Stimulated activated naive B cell treated with anti-CD40 and anti-IgM and Interleukin-4, amounts not matched to agents 10 μg/mL and 1 μg/mL and 100 μg/mL, for 72 hours (primary cell): ENCODE data around the gene FFAR2.
A peak's percentile ranks its signal among the peaks of the same experiment; 100 is the strongest.

Experiments
- ATAC-seq, 2 donors: fragments of 150-1000 bp; cut with Tn5 transposase; replicated peaks; 2 replicates each; pipeline ENCODE4 v1.10.0; 2021; ENCODE audit warnings: moderate library complexity in 1 of 2
- DNase-seq: peaks from one replicate; pipeline ENCODE4 v3.0.0; 2021
- H3K27ac Mint-ChIP-seq: one replicate; pipeline ENCODE4 v1.8.0; 2022; ENCODE audit warnings: mild to moderate bottlenecking, mixed read lengths
- H3K27me3 Mint-ChIP-seq, 2 donors: one replicate each; pipeline ENCODE4 v1.8.0; 2022; ENCODE audit warnings: mixed read lengths in 2 of 2
- H3K36me3 Mint-ChIP-seq, 2 donors: one replicate each; pipeline ENCODE4 v1.8.0; 2022; ENCODE audit warnings: mixed read lengths in 2 of 2, mild to moderate bottlenecking in 1 of 2
- H3K4me1 Mint-ChIP-seq, 2 donors: one replicate each; pipeline ENCODE4 v1.8.0; 2022; ENCODE audit warnings: mixed read lengths in 2 of 2, mild to moderate bottlenecking in 1 of 2
- H3K4me3 Mint-ChIP-seq, 2 donors: one replicate each; pipeline ENCODE4 v1.8.0; 2022; ENCODE audit warnings: mild to moderate bottlenecking in 2 of 2, mixed read lengths in 2 of 2, moderate library complexity in 1 of 2
- H3K9me3 Mint-ChIP-seq, 2 donors: one replicate each; pipeline ENCODE4 v1.8.0; 2022; ENCODE audit warnings: mixed read lengths in 2 of 2, mild to moderate bottlenecking in 1 of 2

FFAR2 gene

GRCh38 chr19:35433448-35433847, 14.6 kb upstream of the FFAR2 start:
- DNase-seq (no peak), ATAC-seq (no peak)
- peaks cover 8 to 11% of the 10 kb centered on the region in 2 donors for H3K36me3 Mint-ChIP-seq
- peaks cover 21 to 41% of the 10 kb centered on the region in 2 donors for H3K4me1 Mint-ChIP-seq
- H3K27ac Mint-ChIP-seq = no peak overlapping the region
- peaks cover 8 to 17% of the 10 kb centered on the region in 2 donors for H3K9me3 Mint-ChIP-seq
- H3K4me3 Mint-ChIP-seq = no peak overlapping the region
- H3K27me3 Mint-ChIP-seq = peaks cover 11 to 18% of the 10 kb centered on the region in 2 donors

GRCh38 chr19:35435896-35436295, 12.2 kb upstream of the FFAR2 start:
- peak overlapping the region; percentile 75 to 77 for H3K4me3 Mint-ChIP-seq

GRCh38 chr19:35436477-35437405, 11.3 kb upstream of the FFAR2 start:
- H3K9me3 Mint-ChIP-seq = peaks cover 0 to 6% of the 10 kb centered on the region in 2 donors
- DNase-seq = no peak
- peak; percentile 92 to 93 for ATAC-seq
- H3K4me3 Mint-ChIP-seq = peak overlapping the region; percentile 75 to 77
- H3K27ac Mint-ChIP-seq = peak overlapping the region; percentile 52
- H3K27me3 Mint-ChIP-seq = peaks cover 6 to 12% of the 10 kb centered on the region in 2 donors
- peaks cover 27 to 35% of the 10 kb centered on the region in 2 donors for H3K4me1 Mint-ChIP-seq
- peaks cover 3 to 5% of the 10 kb centered on the region in 2 donors for H3K36me3 Mint-ChIP-seq

More at GRCh38 chr19:35435896-35436295, 12.2 kb upstream of the FFAR2 start:
- Mint-ChIP-seq H3K27ac (no peak overlapping the region), H3K27me3 (peaks cover 6 to 12% of the 10 kb centered on the region in 2 donors), H3K4me1 (peaks cover 25 to 36% of the 10 kb centered on the region in 2 donors), H3K9me3 (peaks cover 4 to 12% of the 10 kb centered on the region in 2 donors), H3K36me3 (peaks cover 8 to 11% of the 10 kb centered on the region in 2 donors)
- DNase-seq = no peak
- no peak for ATAC-seq

- H3K9me3 Mint-ChIP-seq = no peaks in the 10 kb centered on the region
- no peak for DNase-seq
- H3K4me3 Mint-ChIP-seq = peak overlapping the region in 1 of 2 donors; percentile 5
- H3K27ac Mint-ChIP-seq = no peak overlapping the region
- peaks cover 6 to 8% of the 10 kb centered on the region in 2 donors for H3K27me3 Mint-ChIP-seq
- no peak for ATAC-seq
- no peaks in the 10 kb centered on the region for H3K36me3 Mint-ChIP-seq
- peaks cover 32 to 42% of the 10 kb centered on the region in 2 donors for H3K4me1 Mint-ChIP-seq
These were observed 10.6 kb upstream of the FFAR2 start for GRCh38 chr19:35437406-35437951.

GRCh38 chr19:35438096-35438495, 10.0 kb upstream of the FFAR2 start:
- ATAC-seq (no peak), DNase-seq (no peak)
- H3K4me3 Mint-ChIP-seq = no peak overlapping the region
- peaks cover 3 to 6% of the 10 kb centered on the region in 2 donors for H3K27me3 Mint-ChIP-seq
- peaks cover 36 to 46% of the 10 kb centered on the region in 2 donors for H3K4me1 Mint-ChIP-seq
- H3K9me3 Mint-ChIP-seq = no peaks in the 10 kb centered on the region
- H3K36me3 Mint-ChIP-seq = no peaks in the 10 kb centered on the region
- no peak overlapping the region for H3K27ac Mint-ChIP-seq

GRCh38 chr19:35438527-35438926, 9.5 kb upstream of the FFAR2 start:
- ATAC-seq (no peak), DNase-seq (no peak)
- no peaks in the 10 kb centered on the region for H3K9me3 Mint-ChIP-seq
- no peak overlapping the region for H3K27ac Mint-ChIP-seq
- no peaks in the 10 kb centered on the region for H3K36me3 Mint-ChIP-seq
- H3K4me1 Mint-ChIP-seq = peaks cover 36 to 46% of the 10 kb centered on the region in 2 donors
- no peak overlapping the region for H3K4me3 Mint-ChIP-seq
- peaks cover 0 to 6% of the 10 kb centered on the region in 2 donors for H3K27me3 Mint-ChIP-seq

- no peak overlapping the region for H3K27ac Mint-ChIP-seq
- peaks cover 0 to 2% of the 10 kb centered on the region in 2 donors for H3K27me3 Mint-ChIP-seq
- ATAC-seq = no peak
- H3K9me3 Mint-ChIP-seq = no peaks in the 10 kb centered on the region
- H3K36me3 Mint-ChIP-seq = no peaks in the 10 kb centered on the region
- peaks cover 40 to 52% of the 10 kb centered on the region in 2 donors for H3K4me1 Mint-ChIP-seq
- DNase-seq = no peak
- no peak overlapping the region for H3K4me3 Mint-ChIP-seq
These were observed 8.1 kb upstream of the FFAR2 start for GRCh38 chr19:35439921-35440320.

GRCh38 chr19:35442091-35442490, 6.0 kb upstream of the FFAR2 start:
- H3K4me1 Mint-ChIP-seq = peaks cover 43 to 44% of the 10 kb centered on the region in 2 donors
- H3K4me3 Mint-ChIP-seq = peak overlapping the region; percentile 12 to 15
- DNase-seq (no peak), ATAC-seq (peak; percentile 72 to 78)
- H3K9me3 Mint-ChIP-seq = no peaks in the 10 kb centered on the region
- no peaks in the 10 kb centered on the region for H3K36me3 Mint-ChIP-seq
- H3K27me3 Mint-ChIP-seq = peaks cover 6 to 18% of the 10 kb centered on the region in 2 donors
- no peak overlapping the region for H3K27ac Mint-ChIP-seq

GRCh38 chr19:35444735-35445134, 3.3 kb upstream of the FFAR2 start:
- Mint-ChIP-seq H3K27me3 (peaks cover 13 to 18% of the 10 kb centered on the region in 2 donors), H3K36me3 (no peaks in the 10 kb centered on the region), H3K27ac (no peak overlapping the region), H3K4me1 (peaks cover 50 to 59% of the 10 kb centered on the region in 2 donors), H3K9me3 (no peaks in the 10 kb centered on the region), H3K4me3 (no peak overlapping the region)
- peak in 1 of 2 donors; percentile 37 for ATAC-seq
- no peak for DNase-seq

GRCh38 chr19:35445826-35446593, 2.0 kb upstream of the FFAR2 start:
- no peak overlapping the region for H3K4me3 Mint-ChIP-seq
- DNase-seq (no peak), ATAC-seq (peak; percentile 12 to 33)

GRCh38 chr19:35449359-35450043, 1.4 kb downstream of the FFAR2 start:
- no peak overlapping the region for H3K4me3 Mint-ChIP-seq
- no peaks in the 10 kb centered on the region for H3K36me3 Mint-ChIP-seq
- ATAC-seq = no peak

More at GRCh38 chr19:35445826-35446593, 2.0 kb upstream of the FFAR2 start:
- H3K9me3 Mint-ChIP-seq = no peaks in the 10 kb centered on the region
- no peak overlapping the region for H3K27ac Mint-ChIP-seq
- peaks cover 13 to 18% of the 10 kb centered on the region in 2 donors for H3K27me3 Mint-ChIP-seq
- H3K4me1 Mint-ChIP-seq = peaks cover 55 to 68% of the 10 kb centered on the region in 2 donors
- no peaks in the 10 kb centered on the region for H3K36me3 Mint-ChIP-seq

GRCh38 chr19:35451338-35452096, 3.5 kb downstream of the FFAR2 start:
- Mint-ChIP-seq H3K4me3 (peak overlapping the region in 1 of 2 donors; percentile 17), H3K27me3 (peaks cover 4 to 11% of the 10 kb centered on the region in 2 donors), H3K27ac (peak overlapping the region; percentile 4), H3K9me3 (no peaks in the 10 kb centered on the region), H3K36me3 (no peaks in the 10 kb centered on the region), H3K4me1 (peaks cover 47 to 75% of the 10 kb centered on the region in 2 donors)
- ATAC-seq (peak; percentile 80), DNase-seq (peak; percentile 44)

More at GRCh38 chr19:35449359-35450043, 1.4 kb downstream of the FFAR2 start:
- H3K4me1 Mint-ChIP-seq = peaks cover 55 to 72% of the 10 kb centered on the region in 2 donors
- no peaks in the 10 kb centered on the region for H3K9me3 Mint-ChIP-seq
- no peak for DNase-seq
- peaks cover 13 to 18% of the 10 kb centered on the region in 2 donors for H3K27me3 Mint-ChIP-seq
- peak overlapping the region; percentile 60 for H3K27ac Mint-ChIP-seq

- no peaks in the 10 kb centered on the region for H3K9me3 Mint-ChIP-seq
- H3K27me3 Mint-ChIP-seq = no peaks in the 10 kb centered on the region
- no peak overlapping the region for H3K4me3 Mint-ChIP-seq
- no peak for DNase-seq
- H3K27ac Mint-ChIP-seq = no peak overlapping the region
- H3K36me3 Mint-ChIP-seq = no peaks in the 10 kb centered on the region
- ATAC-seq = no peak
- peaks cover 53 to 78% of the 10 kb centered on the region in 2 donors for H3K4me1 Mint-ChIP-seq
These were observed 6.6 kb downstream of the FFAR2 start for GRCh38 chr19:35454663-35455062.
